DMS114 treated with DMSO at 0.1 percent for 48 hours (cell line): ENCODE results near the gene DCAF7.

Source experiments
- DNase-seq: peaks from one replicate; lab custom pipeline; 2025; ENCODE audit not compliant: unreplicated experiment; lab: John Stamatoyannopoulos, UW

The DCAF7 gene

GRCh38 chr17:63524051-63524450 is 26.2 kb upstream of the DCAF7 start:
- no peak for DNase-seq

GRCh38 chr17:63525190-63525946 is 24.9 kb upstream of the DCAF7 start:
- DNase-seq: no peak

- no peak for DNase-seq
Observed at GRCh38 chr17:63526861-63527260, 23.4 kb upstream of the DCAF7 start.

GRCh38 chr17:63528183-63528582 is 22.1 kb upstream of the DCAF7 start:
- no peak for DNase-seq

- no peak for DNase-seq
Observed at GRCh38 chr17:63529711-63530556, 20.3 kb upstream of the DCAF7 start.

GRCh38 chr17:63530557-63531021 is 19.7 kb upstream of the DCAF7 start:
- no peak for DNase-seq

GRCh38 chr17:63531022-63531965 is 19.0 kb upstream of the DCAF7 start:
- no peak for DNase-seq

GRCh38 chr17:63533433-63534077 is 16.7 kb upstream of the DCAF7 start:
- DNase-seq: no peak

GRCh38 chr17:63534078-63534570 is 16.2 kb upstream of the DCAF7 start:
- DNase-seq: no peak

GRCh38 chr17:63534816-63535455 is 15.3 kb upstream of the DCAF7 start:
- DNase-seq: no peak

GRCh38 chr17:63535640-63536039 is 14.6 kb upstream of the DCAF7 start:
- DNase-seq: no peak

GRCh38 chr17:63537001-63537400 is 13.3 kb upstream of the DCAF7 start:
- DNase-seq: no peak

- DNase-seq: no peak
Observed at GRCh38 chr17:63537991-63538692, 12.1 kb upstream of the DCAF7 start.

- DNase-seq: no peak
Observed at GRCh38 chr17:63538693-63539595, 11.3 kb upstream of the DCAF7 start.

GRCh38 chr17:63540590-63540989 is 9.7 kb upstream of the DCAF7 start:
- no peak for DNase-seq

GRCh38 chr17:63542218-63542545 is 8.1 kb upstream of the DCAF7 start:
- no peak for DNase-seq

- no peak for DNase-seq
Observed at GRCh38 chr17:63542942-63543821, 7.1 kb upstream of the DCAF7 start.
